Measurements from ENCODE around the gene WDR12. TPM values are rescaled to one million over a fixed set of nuclear protein-coding genes. Genes with fewer than 3 reads are reported as not detected.

Gene WDR12
- total and polyA plus RNA-seq, 2 of the 4 experiments (the other 2 are of a cell fraction), result 8.6 to 17.0 TPM

GRCh38 chr2:202870431-202871299 lies 40.8 kb downstream of the WDR12 start:
- CTCF ChIA-PET, result interaction anchor here (1.5 kb wide), 1 partner anchor 282 kb away, joined by 6 read pairs; no protein-coding TSS in a partner anchor

More at GRCh38 chr2:202870431-202871299, 40.8 kb downstream of the WDR12 start:
- no TSS peak for BruUV-seq (replicated peaks)
- no peaks in the 10 kb centered on the region for H4K20me1 ChIP-seq (ENCODE audit: insufficient read depth, low read length)
- no peaks in the 10 kb centered on the region for H3K9me3 ChIP-seq (ENCODE audit: control insufficient read depth, insufficient read depth, low read length)
- intact Hi-C loops (cut with micrococcal nuclease), result loop anchor here (1.0 to 5.0 kb wide), 3 partner anchors 236 to 298 kb away; partner anchors contain the start of gene FAM117B
- peak overlapping the region; percentile 97 for H2AFZ ChIP-seq (replicated peaks; ENCODE audit: low read length, poor library complexity)
- peak overlapping the region; percentile 39 for H3K27ac ChIP-seq (ENCODE audit: insufficient read depth, low read length)
- no peak overlapping the region for H3K18ac ChIP-seq (ENCODE audit: low read depth, low read length)
- H2BK120ac ChIP-seq (ENCODE audit: low read depth, low read length), result no peak overlapping the region; the same call in 1 of the 2 replicates
- H3K4me2 ChIP-seq (ENCODE audit: low read depth, low read length), result peak overlapping the region; percentile 96
- WGBS, 2 experiments (ENCODE audit: extremely low coverage in 2 of 2, insufficient read length in 1 of 2), result 2% methylated on average over 22 of the region's 37 CpGs; no CpG with 5 or more reads in 1 of the 2 experiments
- TF ChIP-seq CHD1 (IDR thresholded peaks at IDR 0.05; ENCODE audit: low read depth, low read length) (no peak), SMC3 (IDR thresholded peaks at IDR 0.05; ENCODE audit: low read depth, low read length) (peak; percentile 24; the same call in 1 of the 2 replicates), RAD21 (IDR thresholded peaks at IDR 0.05; ENCODE audit: low read length) (peak; percentile 45), CTCF (conservative IDR thresholded peaks at IDR 0.05; ENCODE audit: low read depth, low read length) (peak; percentile 39)
- ATAC-seq (ENCODE audit: low read depth) (peak; percentile 83), DNase-seq (peak; percentile 36)
- no peak overlapping the region for H4K5ac ChIP-seq (ENCODE audit: low read depth, low read length)
- peak overlapping the region; percentile 51 for H3K9ac ChIP-seq (ENCODE audit: low read depth, low read length)
- no peaks in the 10 kb centered on the region for H3K79me1 ChIP-seq (ENCODE audit: low read depth in 1 of 2, low read length in 2 of 2)
- H3K14ac ChIP-seq (replicated peaks; ENCODE audit: low read depth, low read length), result peak overlapping the region; percentile 69; the same call in 1 of the 2 replicates
- peak overlapping the region; percentile 21; the same call in 1 of the 2 replicates for H4K91ac ChIP-seq (ENCODE audit: insufficient read depth, low read depth, low read length)
- no peaks in the 10 kb centered on the region for H3K9me1 ChIP-seq (ENCODE audit: insufficient read depth, low read length)
- peak overlapping the region; percentile 7 for H2BK5ac ChIP-seq (ENCODE audit: low read depth, low read length, poor library complexity, severe bottlenecking)
- dilution Hi-C loops (cut with HindIII; ENCODE audit: low sequenced_read_pairs, unreplicated experiment), result no loop called here
- peak overlapping the region; percentile 91 for H3K4me3 ChIP-seq (ENCODE audit: insufficient read depth, low read depth, low read length)
- H2BK15ac ChIP-seq (ENCODE audit: low read depth, low read length), result no peak overlapping the region
- peak overlapping the region; percentile 73 for H2AK9ac ChIP-seq (replicated peaks; ENCODE audit: low read depth, low read length, poor library complexity)
- no peak overlapping the region for H3K4ac ChIP-seq (ENCODE audit: low read depth, low read length)
- H2BK20ac ChIP-seq (ENCODE audit: low read depth, low read length), result no peak overlapping the region
- no peaks in the 10 kb centered on the region for H3K36me3 ChIP-seq (ENCODE audit: control insufficient read depth, insufficient read depth, low read length)
- H3K23ac ChIP-seq (ENCODE audit: low read depth, low read length), result peak overlapping the region; percentile 70; the same call in 1 of the 2 replicates
- POLR2A ChIA-PET (ENCODE audit: unreplicated experiment), result interaction anchor here (0.5 to 0.6 kb wide), 2 partner anchors 22 to 624 kb away, joined by 3 read pairs; no protein-coding TSS in a partner anchor
- no peaks in the 10 kb centered on the region for H3K4me1 ChIP-seq (ENCODE audit: control insufficient read depth, insufficient read depth, low read length)
- no peak overlapping the region for H2AK5ac ChIP-seq (ENCODE audit: low read depth, low read length)
- H3K56ac ChIP-seq (ENCODE audit: extremely low read depth, insufficient read depth, low read length), result no peak overlapping the region
- in situ Hi-C loops (cut with MboI; ENCODE audit: low sequenced_read_pairs), result loop anchor here (10.0 kb wide), 1 partner anchor 276 kb away; no protein-coding TSS in a partner anchor
- peak overlapping the region; percentile 22 to 26; a peak in 1 of 4 replicates for H4K8ac ChIP-seq (ENCODE audit: low read depth in 2 of 2, low read length in 2 of 2)
- H3K27me3 ChIP-seq (ENCODE audit: control insufficient read depth, insufficient read depth, low read length), result no peaks in the 10 kb centered on the region
